ENCODE data around the gene AUTS2.
"Not testable (repeated sequence)": the region's sequence is repeated elsewhere in the genome, so short reads cannot be mapped to it uniquely, and the experiment has no call there.

- not testable (repeated sequence) for TF ChIP-seq CTCF, POLR2A (IDR thresholded peaks at IDR 0.05)
Measured at GRCh38 chr7:70275570-70275969, 677.3 kb downstream of the AUTS2 start.

Measured in thyroid gland (tissue), 4 donors.